GM19238 (cell line): Measurements from ENCODE around the gene NACA.
"Not testable (repeated sequence)": the region's sequence is repeated elsewhere in the genome, so short reads cannot be mapped to it uniquely, and the experiment has no call there.

Experiments
- DNase-seq: peaks from one replicate; pipeline ENCODE4 v3.0.0; 2011; ENCODE audit warnings: low spot score; ENCODE audit not compliant: insufficient read length

The NACA gene

GRCh38 chr12:56724972-56725722, at the start of gene NACA:
TSS of gene NACA (minus strand) at chr12:56725299. CDS start at chr12:56724521, 778 bp downstream.
- DNase-seq, result peak; percentile 97

GRCh38 chr12:56773113-56773512, 48.0 kb upstream of the NACA start:
- no peak for DNase-seq

GRCh38 chr12:56772625-56773024, 47.5 kb upstream of the NACA start:
- DNase-seq, result no peak

- DNase-seq, result no peak
Observed at GRCh38 chr12:56769868-56770267, 44.8 kb upstream of the NACA start.

- no peak for DNase-seq
Observed at GRCh38 chr12:56768424-56768823, 43.3 kb upstream of the NACA start.

GRCh38 chr12:56766535-56766934, 41.4 kb upstream of the NACA start:
- DNase-seq, result peak; percentile 50

- no peak for DNase-seq
Observed at GRCh38 chr12:56763753-56764657, 38.9 kb upstream of the NACA start.

GRCh38 chr12:56761812-56762211, 36.7 kb upstream of the NACA start:
- DNase-seq, result no peak

- DNase-seq, result no peak
Observed at GRCh38 chr12:56760460-56760859, 35.4 kb upstream of the NACA start.

- DNase-seq, result no peak
Observed at GRCh38 chr12:56759263-56759908, 34.3 kb upstream of the NACA start.

GRCh38 chr12:56758728-56759262, 33.7 kb upstream of the NACA start:
- DNase-seq, result no peak

- DNase-seq, result not testable (repeated sequence)
Observed at GRCh38 chr12:56757971-56758370, 32.9 kb upstream of the NACA start.

- no peak for DNase-seq
Observed at GRCh38 chr12:56753566-56753965, 28.5 kb upstream of the NACA start.

GRCh38 chr12:56751712-56752598, 26.9 kb upstream of the NACA start, which contains the start of gene PRIM1:
TSS of gene PRIM1 (minus strand) at chr12:56752323. CDS start at chr12:56752298, 25 bp downstream.
- DNase-seq, result peak; percentile 91

GRCh38 chr12:56750596-56750995, 25.5 kb upstream of the NACA start:
- not testable (repeated sequence) for DNase-seq

- DNase-seq, result no peak
Observed at GRCh38 chr12:56749853-56750252, 24.8 kb upstream of the NACA start.

GRCh38 chr12:56749359-56749758, 24.3 kb upstream of the NACA start:
- no peak for DNase-seq

- DNase-seq, result no peak
Observed at GRCh38 chr12:56728139-56728861, 3.2 kb upstream of the NACA start.

- not testable (repeated sequence) for DNase-seq
Observed at GRCh38 chr12:56726196-56726675, 1.1 kb upstream of the NACA start.

- no peak for DNase-seq
Observed at GRCh38 chr12:56725723-56726102, 614 bp upstream of the NACA start.
